ENCODE measurements around the gene NEK9.

Gene NEK9

DNA sequence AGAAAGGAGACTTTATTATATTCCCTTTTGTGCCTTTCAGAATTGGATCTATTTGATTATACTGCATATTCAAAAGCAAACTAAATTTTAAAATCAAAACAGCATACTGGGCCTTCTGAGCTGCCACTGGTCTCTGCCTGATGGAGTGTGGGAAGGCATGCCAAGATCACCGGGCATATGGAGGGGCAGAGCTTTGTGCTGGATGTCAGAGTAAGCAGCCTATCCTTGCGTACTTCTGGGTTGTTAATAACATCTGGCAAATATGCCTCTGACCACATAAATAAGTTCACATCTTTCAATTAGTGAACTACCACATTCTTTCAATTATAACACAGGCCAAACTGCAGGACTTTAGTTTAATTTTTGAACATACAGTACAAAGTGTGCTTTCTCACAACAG is 93.9 kb downstream of the NEK9 start:
- no peak for DNase-seq (ENCODE audit: low spot score)

DNA sequence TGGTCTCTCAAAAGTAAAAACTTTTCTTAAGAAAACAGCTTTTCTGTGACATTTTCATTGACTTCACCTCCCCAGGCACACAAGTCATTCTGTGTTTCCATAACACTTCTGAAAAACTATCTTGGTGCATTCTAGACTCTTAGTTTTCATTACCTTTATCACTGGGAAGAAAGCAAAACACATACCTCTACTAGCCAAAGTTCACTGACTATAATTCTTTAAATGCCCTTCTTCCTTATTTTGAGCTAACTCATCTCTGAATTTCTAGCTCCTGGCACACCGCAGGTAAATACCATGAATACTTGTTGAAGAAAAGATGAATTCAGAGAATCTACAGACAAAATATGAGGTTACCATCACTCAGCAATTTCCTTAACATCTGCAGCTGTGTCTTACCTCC is 96.7 kb downstream of the NEK9 start:
- DNase-seq (ENCODE audit: low spot score), result no peak

Data from AG20443 (cell line).